K562 (cell line): ENCODE data around the gene GUCY2F. TPM values are rescaled to one million over a fixed set of nuclear protein-coding genes. Genes with fewer than 3 reads are reported as not detected.

Experiments
- ATAC-seq: fragments of 200-7000 bp; cut with Tn5 transposase; 3 replicates; pipeline ENCODE4 v1.9.1; 2020; ENCODE audit warnings: moderate library complexity
- Bru-seq: library from RNA; stranded (reverse); fragments of 400-500 nt; gene quantifications from one replicate; lab custom pipeline; 2021; lab: Mats Ljungman, UMichigan
- BruChase-seq, 2 experiments: library from RNA; stranded (reverse); fragments of 400-500 nt; gene quantifications; one replicate each; lab custom pipeline; 2021; lab: Mats Ljungman, UMichigan
- BruUV-seq: library from RNA; stranded (reverse); fragments of 400-500 nt; replicated peaks from 2 replicates; lab custom pipeline; 2021; lab: Mats Ljungman, UMichigan
- CTCF ChIA-PET: fragments of 300-600 bp; formaldehyde crosslinking; extraction: SDS; loops from one replicate; lab custom pipeline; 2021; ENCODE audit warnings: low intra/inter-chr PET ratio; lab: Yijun Ruan, JAX
- POLR2A ChIA-PET: fragments of 300-600, 350-650 bp; sonication (Branson Sonifier 250); formaldehyde crosslinking; extraction: SDS; loops from one replicate; lab custom pipeline; 2021; ENCODE audit warnings: antibody characterized with exemption, inconsistent platforms; lab: Yijun Ruan, JAX
- DNase-seq, 4 experiments: peaks; one replicate each; pipeline versions ENCODE4 v3.0.0 to v3.0.0-alpha.2; 2011 to 2018; ENCODE audit warnings: low spot score in 3 of 4, mixed read lengths in 3 of 4; ENCODE audit errors: extremely low read depth in 1 of 4
- FAIRE-seq: peaks from 2 replicates; lab custom pipeline; 2011; peaks lifted over from hg19 to GRCh38; lab: Jason Lieb, UNC
- H2AFZ ChIP-seq: 2 replicates; pipeline ENCODE4 v1.6.0; 2011; ENCODE audit warnings: low read depth, low read length, control low read depth, inconsistent platforms
- H3K27ac ChIP-seq: fragments of 200-600 bp; 3 replicates; pipeline ENCODE4 v1.8.0; 2011; ENCODE audit warnings: low read depth, mild to moderate bottlenecking, control low read depth, inconsistent platforms, low read length, moderate library complexity, mixed read lengths; ENCODE audit errors: extremely low read depth
- H3K27me3 ChIP-seq, 2 experiments: fragments of 300-600 bp in 1 of 2; 2 replicates in 1 of 2; 3 replicates in 1 of 2; pipeline versions ENCODE4 v1.6.0 to v1.8.0; 2011; ENCODE audit warnings: inconsistent platforms in 2 of 2, low read length in 2 of 2, mild to moderate bottlenecking in 1 of 2, mixed read lengths in 1 of 2, moderate library complexity in 1 of 2; ENCODE audit not compliant: control insufficient read depth in 2 of 2, insufficient read depth in 2 of 2
- H3K36me3 ChIP-seq: fragments of 300-600 bp; 3 replicates; pipeline ENCODE4 v1.8.0; 2011; ENCODE audit warnings: mild to moderate bottlenecking, low read length, inconsistent platforms; ENCODE audit not compliant: control insufficient read depth, insufficient read depth
- H3K4me1 ChIP-seq, 2 experiments: fragments of 200-600 bp in 1 of 2; replicated peaks in 1 of 2; 2 replicates in 1 of 2; 3 replicates in 1 of 2; pipeline versions ENCODE4 v1.5.1 to v1.8.0; 2011; ENCODE audit warnings: inconsistent platforms in 2 of 2, low read length in 2 of 2, mild to moderate bottlenecking in 1 of 2, mixed read lengths in 1 of 2, moderate library complexity in 1 of 2; ENCODE audit not compliant: control insufficient read depth in 2 of 2, insufficient read depth in 2 of 2
- H3K4me2 ChIP-seq: 2 replicates; pipeline ENCODE4 v1.6.1; 2011; ENCODE audit warnings: low read length, control low read depth, inconsistent platforms, mixed read lengths; ENCODE audit not compliant: insufficient read depth
- H3K4me3 ChIP-seq: fragments of 200-600 bp; sonication (generic), shearing (Covaris generic); 2 replicates; pipeline ENCODE4 v1.5.1; 2016; ENCODE audit warnings: control low read depth, inconsistent platforms
- H3K79me2 ChIP-seq: fragments of 200-600 bp; 3 replicates; pipeline ENCODE4 v1.8.0; 2011; ENCODE audit warnings: low read length, inconsistent platforms; ENCODE audit not compliant: control insufficient read depth, insufficient read depth
- H3K9ac ChIP-seq, 2 experiments: 2 replicates each; pipeline versions ENCODE4 v1.6.0 to v1.6.1; 2011; ENCODE audit warnings: low read depth in 2 of 2, low read length in 2 of 2, control low read depth in 1 of 2, inconsistent platforms in 1 of 2, mild to moderate bottlenecking in 1 of 2, mixed read lengths in 1 of 2; ENCODE audit not compliant: insufficient read depth in 1 of 2
- H3K9me1 ChIP-seq: one replicate; pipeline ENCODE4 v1.6.0; 2011; ENCODE audit warnings: inconsistent platforms, mild to moderate bottlenecking, low read length, moderate library complexity; ENCODE audit not compliant: control insufficient read depth, insufficient read depth
- H3K9me3 ChIP-seq: replicated peaks from 2 replicates; pipeline ENCODE4 v1.5.1; 2011; ENCODE audit warnings: low read depth, low read length, inconsistent platforms; ENCODE audit not compliant: control insufficient read depth, insufficient read depth
- H4K20me1 ChIP-seq: replicated peaks from 2 replicates; pipeline ENCODE4 v1.6.1; 2011; ENCODE audit warnings: low read length, inconsistent platforms, mixed read lengths; ENCODE audit not compliant: control insufficient read depth, insufficient read depth
- KHSRP ChIP-seq: fragments of 450-650 bp; IDR thresholded peaks from 2 replicates; pipeline ENCODE4 v1.6.1; 2017
- MXI1 ChIP-seq: IDR thresholded peaks from 2 replicates; pipeline ENCODE4 v1.6.1; 2011; ENCODE audit warnings: low read depth, mild to moderate bottlenecking, improper control_type of control experiment, low read length
- NCOA2 ChIP-seq, 2 experiments: fragments of 450-650 bp; IDR thresholded peaks; 2 replicates each; pipeline ENCODE4 v1.6.1; 2018; ENCODE audit warnings: mild to moderate bottlenecking in 2 of 2, moderate library complexity in 1 of 2; ENCODE audit not compliant: partially characterized antibody in 2 of 2
- PATZ1 ChIP-seq: fragments of 250-450 bp; sonication (Bioruptor Pico); IDR thresholded peaks from 2 replicates; pipeline ENCODE4 v1.5.0; 2020; ENCODE audit warnings: mild to moderate bottlenecking, borderline replicate concordance
- POLR2A ChIP-seq: fragments of 450-650 bp; conservative IDR thresholded peaks from 2 replicates; pipeline ENCODE4 v1.6.1; 2016
- SAFB2 ChIP-seq: fragments of 200-400 bp; formaldehyde crosslinking; IDR thresholded peaks from 2 replicates; pipeline ENCODE4 v1.6.1; 2018; ENCODE audit warnings: borderline replicate concordance, low read length, low read depth, moderate library complexity; ENCODE audit not compliant: severe bottlenecking
- SMAD1 ChIP-seq: fragments of 150-350 bp; IDR thresholded peaks from 2 replicates; pipeline ENCODE4 v1.6.1; 2014; ENCODE audit warnings: low read length, low read depth; ENCODE audit not compliant: partially characterized antibody
- SREBF1 ChIP-seq: fragments of 150-350 bp; IDR thresholded peaks from 2 replicates; pipeline ENCODE4 v1.6.1; 2014; ENCODE audit warnings: antibody characterized with exemption, low read depth, low read length, borderline replicate concordance
- SUPT5H ChIP-seq: fragments of 450-650 bp; IDR thresholded peaks from 2 replicates; pipeline ENCODE4 v1.6.1; 2016
- ZNF445 ChIP-seq: fragments of 250-450 bp; sonication (Bioruptor Pico); IDR thresholded peaks from 2 replicates; pipeline ENCODE4 v1.4.0; 2020; ENCODE audit warnings: low read depth, mild to moderate bottlenecking, moderate library complexity
- ZNF76 ChIP-seq: fragments of 250-450 bp; sonication (Bioruptor Pico); IDR thresholded peaks from 2 replicates; pipeline ENCODE4 v1.4.0; 2020; ENCODE audit warnings: mild to moderate bottlenecking, moderate library complexity, borderline replicate concordance
- WGBS: fragments of 100-300 bp; shearing (Covaris generic); methylation state at CpG from one replicate; pipeline ENCODE4 v1.1.6; 2016; ENCODE audit warnings: low coverage, mixed read lengths; ENCODE audit not compliant: insufficient coverage; ENCODE audit errors: missing lambda C conversion rate; 5-methylcytosine and 5-hydroxymethylcytosine counted together
- in situ Hi-C: fragments of 300-500 bp; cut with MboI; formaldehyde crosslinking; loops from 4 replicates; pipeline ENCODE4 v1.15.0; 2018; ENCODE audit warnings: inconsistent platforms, mixed read lengths
- intact Hi-C: fragments of 100-400 bp; cut with micrococcal nuclease; formaldehyde crosslinking; loops from 2 replicates; pipeline ENCODE4 v1.14.2; 2022
- long read RNA-seq, 3 experiments: library from polyadenylated mRNA in 2 of 3; library from RNA in 1 of 3; unstranded in 2 of 3; stranded (forward) in 1 of 3; transcript quantifications; one replicate each; pipeline ENCODE4 v2.0.0, GENCODE V29; 2019 to 2022
- polyA minus RNA-seq, 3 experiments: library from RNA; depleted of rRNA, polyadenylated mRNA; stranded (reverse); fragments of >200 nt; gene quantifications; 2 replicates each; pipeline ENCODE4 v1.2.3, GENCODE V29; 2011
- polyA plus RNA-seq, 8 experiments: library from polyadenylated mRNA; depleted of rRNA in 4 of 8; stranded (reverse) in 5 of 8; unstranded in 3 of 8; fragments of >200 nt; fragmentation: Nextera tagmentation in 2 of 8; fragmentation: Illumina TruSeq in 1 of 8; extraction: Ambion mirVana in 2 of 8; extraction: Trizol in 1 of 8; gene quantifications; 2 replicates each; pipeline versions ENCODE4 v1.2.1 to v1.2.3, GENCODE V29; 2011 to 2014; ENCODE audit warnings: inconsistent platforms in 1 of 8, missing spikeins in 1 of 8
- total RNA-seq, 7 experiments: library from RNA; depleted of rRNA in 6 of 7; stranded (reverse); fragments of >200 nt in 6 of 7; fragmentation: Illumina TruSeq in 2 of 7; extraction: Trizol in 2 of 7; gene quantifications; 2 replicates each; pipeline versions ENCODE4 v1.2.1 to v1.2.3, GENCODE V29; 2011 to 2021; ENCODE audit warnings: low replicate concordance in 1 of 7

Gene GUCY2F
- not detected in 2 replicates for total RNA-seq (2011; cell fraction: chromatin; rRNA removed; ENCODE audit: low replicate concordance)
- total RNA-seq (2011; cell fraction: nucleolus; rRNA removed) = not detected in 2 replicates
- not detected in 2 replicates for total RNA-seq (2011; cell fraction: nucleoplasm; rRNA removed)
- 0.05 TPM in 1 of 2 replicates, not detected in the other for total RNA-seq (2014; rRNA removed)
- not detected in 2 replicates for total RNA-seq (2014; rRNA removed; fragmentation: Illumina TruSeq; extraction: Trizol)
- not detected in 2 replicates for total RNA-seq (2015; rRNA removed; fragmentation: Illumina TruSeq; extraction: Trizol)
- total RNA-seq (2021) = not detected in 2 replicates
- polyA plus RNA-seq (2011; rRNA removed) = not detected in 2 replicates
- 0.01 TPM in 1 of 2 replicates, not detected in the other for polyA plus RNA-seq (2011; cell fraction: cytosol; rRNA removed)
- not detected in 2 replicates for polyA plus RNA-seq (2011; cell fraction: nucleus; rRNA removed)
- 0.01 TPM in 1 of 2 replicates, not detected in the other for polyA plus RNA-seq (2012)
- polyA plus RNA-seq (2014; fragmentation: Illumina TruSeq; extraction: Trizol) = not detected in 2 replicates
- polyA plus RNA-seq (2014; fragmentation: Nextera tagmentation; extraction: Ambion mirVana) = under 1 TPM; 0.01 to 0.06 TPM
- not detected in 2 replicates for polyA plus RNA-seq (2014; rRNA removed)
- not detected in 2 replicates for polyA minus RNA-seq (2011; rRNA and poly(A)+ RNA removed)
- polyA minus RNA-seq (2011; cell fraction: cytosol; rRNA and poly(A)+ RNA removed) = not detected in 2 replicates
- 0.11 TPM in 1 of 2 replicates, not detected in the other for polyA minus RNA-seq (2011; cell fraction: nucleus; rRNA and poly(A)+ RNA removed)
- Bru-seq, nascent RNA = percentile 4 among the genes with signal in this experiment
- BruChase-seq, experiment 1, labeled RNA remaining after a 2-hour chase = percentile 2 among the genes with signal in this experiment
- BruChase-seq, experiment 2, labeled RNA remaining after a 6-hour chase = percentile 10 among the genes with signal in this experiment
- long read RNA-seq, experiment 1 = 0 reads
- long read RNA-seq, experiment 2 = 0 reads
- long read RNA-seq, experiment 3 = 0 reads

GRCh38 chrX:109481986-109482385 is at the start of gene GUCY2F:
Gene GUCY2F (minus strand): TSS chrX:109482086. CDS start chrX:109475936, 6,150 bp downstream.
- H3K9ac ChIP-seq = no peak within 1 kb of the TSS
- BruUV-seq = no TSS peak
- H2AFZ ChIP-seq = no peak within 1 kb of the TSS
- no peaks in the 10 kb centered on the region for H3K4me1 ChIP-seq
- in situ Hi-C loops (loop anchor here (10.0 kb wide), 1 partner anchor 153 kb away; no protein-coding TSS in a partner anchor), intact Hi-C loops (loop anchor here (10.0 kb wide), 1 partner anchor 673 kb away; no protein-coding TSS in a partner anchor)
- no peak for FAIRE-seq
- CTCF ChIA-PET = no interaction called here
- no peak within 1 kb of the TSS for H3K27ac ChIP-seq
- H3K9me1 ChIP-seq = no peaks in the 10 kb centered on the region
- H3K4me3 ChIP-seq = no peak within 1 kb of the TSS
- H4K20me1 ChIP-seq = no peaks in the 10 kb centered on the region
- no peaks in the 10 kb centered on the region for H3K27me3 ChIP-seq
- no peaks in the 10 kb centered on the region for H3K9me3 ChIP-seq
- no peak for DNase-seq
- no peaks in the 10 kb centered on the region for H3K36me3 ChIP-seq
- POLR2A ChIA-PET = no interaction called here
- no peak for ATAC-seq
- TF ChIP-seq ZNF76 (CRISPR knock-in tag) = no peak
- no peak for TF ChIP-seq ZNF445 (CRISPR knock-in tag)
- TF ChIP-seq NCOA2 (IDR thresholded peaks at IDR 0.05; ENCODE audit: partially characterized antibody in 2 of 2) = no peak
- no peak for TF ChIP-seq PATZ1 (CRISPR knock-in tag)
- TF ChIP-seq SAFB2 = no peak
- TF ChIP-seq SMAD1 = no peak
- TF ChIP-seq MXI1 = no peak
- no peak for TF ChIP-seq SUPT5H
- TF ChIP-seq POLR2A = no peak
- TF ChIP-seq SREBF1 = no peak
- TF ChIP-seq KHSRP = no peak
- H3K4me2 ChIP-seq = no peak within 1 kb of the TSS
- H3K79me2 ChIP-seq = no peaks in the 10 kb centered on the region
- WGBS = 0% methylated on average over 4 of the region's 4 CpGs
